PC-3 (cell line): ENCODE measurements around the gene ENHO. TPM values are rescaled to one million over a fixed set of nuclear protein-coding genes. Genes with fewer than 3 reads are reported as not detected.

Source experiments
- ATAC-seq: fragments of 200-7000 bp; cut with Tn5 transposase; 2 replicates; pipeline ENCODE4 v1.9.1; 2020; ENCODE audit warnings: mild to moderate bottlenecking, moderate library complexity
- BruUV-seq: library from RNA; stranded (reverse); fragments of 400-500 nt; replicated peaks from 2 replicates; lab custom pipeline; 2021; lab: Mats Ljungman, UMichigan
- CTCF ChIA-PET: fragments of 300-600 bp; sonication (Branson Sonifier 250); formaldehyde crosslinking; loops from one replicate; lab custom pipeline; 2022; ENCODE audit warnings: antibody characterized with exemption; lab: Charles Lee
- POLR2A ChIA-PET: fragments of 300-600 bp; sonication (Branson Sonifier 250); formaldehyde crosslinking; loops from one replicate; lab custom pipeline; 2022; ENCODE audit warnings: antibody characterized with exemption; ENCODE audit not compliant: unreplicated experiment; lab: Charles Lee
- DNase-seq: peaks from one replicate; pipeline ENCODE4 v3.0.0-alpha.2; 2015
- H2AFZ ChIP-seq: fragments of 300-600 bp; sonication (generic); 2 replicates; pipeline ENCODE4 v1.6.0; 2016; ENCODE audit warnings: antibody characterized with exemption, low read length
- H3F3A ChIP-seq: fragments of 300-600 bp; sonication (generic); one replicate; pipeline ENCODE4 v1.6.0; 2017; ENCODE audit warnings: antibody characterized with exemption, low read length, control low read depth, mild to moderate bottlenecking; ENCODE audit not compliant: unreplicated experiment
- H3K27ac ChIP-seq: fragments of 300-600 bp; sonication (generic); 2 replicates; pipeline ENCODE4 v1.5.1; 2016; ENCODE audit warnings: mild to moderate bottlenecking, low read length
- H3K27me3 ChIP-seq: fragments of 300-600 bp; sonication (generic); 2 replicates; pipeline ENCODE4 v1.6.1; 2016; ENCODE audit warnings: low read length, mixed read lengths
- H3K36me3 ChIP-seq: fragments of 300-600 bp; sonication (generic); 2 replicates; pipeline ENCODE4 v1.6.1; 2016; ENCODE audit warnings: low read depth, mixed run types, low read length, mixed read lengths
- H3K4me1 ChIP-seq: fragments of 300-600 bp; sonication (generic); 2 replicates; pipeline ENCODE4 v1.5.1; 2016; ENCODE audit warnings: low read length; ENCODE audit not compliant: insufficient read depth
- H3K4me2 ChIP-seq: fragments of 300-600 bp; sonication (generic); 2 replicates; pipeline ENCODE4 v1.6.0; 2016; ENCODE audit warnings: low read length
- H3K4me3 ChIP-seq: fragments of 300-600 bp; sonication (generic); 2 replicates; pipeline ENCODE4 v1.5.1; 2016; ENCODE audit warnings: mild to moderate bottlenecking, low read length, mixed read lengths
- H3K79me2 ChIP-seq: fragments of 300-600 bp; sonication (generic); 2 replicates; pipeline ENCODE4 v1.6.1; 2017; ENCODE audit warnings: low read length, mixed read lengths
- H3K9ac ChIP-seq: fragments of 300-600 bp; sonication (generic); 2 replicates; pipeline ENCODE4 v1.6.0; 2016; ENCODE audit warnings: mild to moderate bottlenecking, low read length
- H3K9me2 ChIP-seq: fragments of 300-600 bp; sonication (generic); replicated peaks from 2 replicates; pipeline ENCODE4 v1.6.1; 2016; ENCODE audit warnings: mixed run types, low read length, mixed read lengths
- H3K9me3 ChIP-seq: fragments of 300-600 bp; sonication (generic); 2 replicates; pipeline ENCODE4 v1.6.1; 2016; ENCODE audit warnings: low read length, mixed read lengths
- H4K20me1 ChIP-seq: fragments of 300-600 bp; sonication (generic); 2 replicates; pipeline ENCODE4 v1.6.1; 2016; ENCODE audit warnings: low read length, mixed read lengths
- EZH2 ChIP-seq: fragments of 300-600 bp; sonication (generic); IDR thresholded peaks from one replicate; pipeline ENCODE4 v1.6.1; 2017; ENCODE audit warnings: antibody characterized with exemption, mild to moderate bottlenecking, low read length; ENCODE audit not compliant: unreplicated experiment
- EZH2phosphoT487 ChIP-seq: fragments of 300-600 bp; sonication (generic); IDR thresholded peaks from 2 replicates; pipeline ENCODE4 v1.6.1; 2018; ENCODE audit warnings: mild to moderate bottlenecking, antibody characterized with exemption, low read length, borderline replicate concordance
- intact Hi-C: fragments of 100-400 bp; cut with micrococcal nuclease; formaldehyde crosslinking; loops from 2 replicates; pipeline ENCODE4 v1.9.0; 2023
- total RNA-seq: library from RNA; depleted of rRNA; stranded (reverse); fragments of >200 nt; gene quantifications from 2 replicates; pipeline ENCODE4 v1.2.3, GENCODE V29; 2014
- TF ChIP-seq, protein P1 (sequence below): fragments of 300-600 bp; sonication (generic); conservative IDR thresholded peaks from 2 replicates; pipeline ENCODE4 v1.5.1; 2017; ENCODE audit warnings: antibody characterized with exemption, low read depth, mild to moderate bottlenecking, low read length

Gene ENHO
- total RNA-seq, 1 experiment from 2014 or later, result 1.3 TPM

DNA sequence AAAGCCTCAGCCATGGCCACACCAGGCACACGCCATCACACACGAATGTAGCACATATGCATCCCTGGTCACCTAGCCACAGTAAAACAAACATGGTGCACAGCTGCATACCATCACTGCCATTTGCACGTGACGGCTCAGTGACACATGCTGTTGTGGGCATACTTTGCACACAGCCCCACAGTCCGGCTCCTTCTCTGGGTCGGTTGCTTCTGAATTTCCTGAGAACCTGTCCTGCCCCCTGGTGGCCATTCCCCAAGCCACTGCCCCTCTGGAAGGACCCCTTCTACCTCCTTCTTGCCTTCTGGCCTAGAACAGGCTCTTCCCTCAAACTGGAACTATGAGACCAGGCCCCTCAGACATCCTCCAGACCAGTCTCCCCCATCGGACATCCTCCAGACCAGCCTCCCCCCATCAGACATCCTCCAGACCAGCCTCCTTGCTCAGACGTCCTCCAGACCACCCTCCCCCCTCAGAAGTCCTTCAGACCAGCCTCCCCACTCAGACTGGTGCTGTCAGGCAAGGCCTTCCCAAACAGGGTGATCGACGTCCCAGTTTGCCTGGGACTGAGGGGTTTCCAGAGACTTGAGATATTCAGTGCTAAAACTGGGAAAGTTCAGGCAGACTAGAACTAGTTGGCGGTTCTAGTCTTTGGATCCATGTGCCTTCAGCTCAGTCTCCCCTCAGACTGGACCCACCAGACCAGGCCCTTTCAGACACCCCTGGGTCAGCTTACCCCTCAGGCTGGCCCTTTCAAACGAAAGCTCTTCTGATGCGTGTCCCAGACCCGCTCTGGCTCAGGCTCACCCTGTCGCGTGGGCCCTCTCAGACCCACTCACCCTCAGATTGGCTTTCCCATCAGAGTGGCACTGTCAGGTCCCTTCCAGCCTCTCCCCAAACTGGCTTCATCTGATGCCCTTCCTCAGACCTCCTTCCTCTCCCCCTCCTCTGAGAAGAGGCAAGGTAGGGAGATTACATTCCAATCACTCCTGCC, 24.3 kb upstream of the ENHO start:
- ATAC-seq (peak; percentile 63), DNase-seq (peak; percentile 74)
- H3K36me3 ChIP-seq, result no peaks in the 10 kb centered on the region
- no peaks in the 10 kb centered on the region for H3F3A ChIP-seq
- no peaks in the 10 kb centered on the region for H3K4me1 ChIP-seq
- no peaks in the 10 kb centered on the region for H3K9me2 ChIP-seq
- BruUV-seq, result no TSS peak
- ChIA-PET CTCF (interaction anchor here (0.6 to 1.2 kb wide), 2 partner anchors 45 kb away, joined by 5 to 8 read pairs; no protein-coding TSS in a partner anchor), POLR2A (no interaction called here)
- H3K4me2 ChIP-seq, result no peak overlapping the region
- H3K27me3 ChIP-seq, result no peaks in the 10 kb centered on the region
- no peak overlapping the region for H3K4me3 ChIP-seq
- no peaks in the 10 kb centered on the region for H4K20me1 ChIP-seq
- H2AFZ ChIP-seq, result no peak overlapping the region
- no peaks in the 10 kb centered on the region for H3K79me2 ChIP-seq
- no peak for TF ChIP-seq EZH2
- TF ChIP-seq, protein P1, sequence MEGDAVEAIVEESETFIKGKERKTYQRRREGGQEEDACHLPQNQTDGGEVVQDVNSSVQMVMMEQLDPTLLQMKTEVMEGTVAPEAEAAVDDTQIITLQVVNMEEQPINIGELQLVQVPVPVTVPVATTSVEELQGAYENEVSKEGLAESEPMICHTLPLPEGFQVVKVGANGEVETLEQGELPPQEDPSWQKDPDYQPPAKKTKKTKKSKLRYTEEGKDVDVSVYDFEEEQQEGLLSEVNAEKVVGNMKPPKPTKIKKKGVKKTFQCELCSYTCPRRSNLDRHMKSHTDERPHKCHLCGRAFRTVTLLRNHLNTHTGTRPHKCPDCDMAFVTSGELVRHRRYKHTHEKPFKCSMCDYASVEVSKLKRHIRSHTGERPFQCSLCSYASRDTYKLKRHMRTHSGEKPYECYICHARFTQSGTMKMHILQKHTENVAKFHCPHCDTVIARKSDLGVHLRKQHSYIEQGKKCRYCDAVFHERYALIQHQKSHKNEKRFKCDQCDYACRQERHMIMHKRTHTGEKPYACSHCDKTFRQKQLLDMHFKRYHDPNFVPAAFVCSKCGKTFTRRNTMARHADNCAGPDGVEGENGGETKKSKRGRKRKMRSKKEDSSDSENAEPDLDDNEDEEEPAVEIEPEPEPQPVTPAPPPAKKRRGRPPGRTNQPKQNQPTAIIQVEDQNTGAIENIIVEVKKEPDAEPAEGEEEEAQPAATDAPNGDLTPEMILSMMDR, result peak; percentile 76
- no peak overlapping the region for H3K9ac ChIP-seq
- no peak overlapping the region for H3K27ac ChIP-seq
- no peaks in the 10 kb centered on the region for H3K9me3 ChIP-seq
- intact Hi-C loops, result loop anchor here (1.0 kb wide), 2 partner anchors 47 to 110 kb away; no protein-coding TSS in a partner anchor

DNA sequence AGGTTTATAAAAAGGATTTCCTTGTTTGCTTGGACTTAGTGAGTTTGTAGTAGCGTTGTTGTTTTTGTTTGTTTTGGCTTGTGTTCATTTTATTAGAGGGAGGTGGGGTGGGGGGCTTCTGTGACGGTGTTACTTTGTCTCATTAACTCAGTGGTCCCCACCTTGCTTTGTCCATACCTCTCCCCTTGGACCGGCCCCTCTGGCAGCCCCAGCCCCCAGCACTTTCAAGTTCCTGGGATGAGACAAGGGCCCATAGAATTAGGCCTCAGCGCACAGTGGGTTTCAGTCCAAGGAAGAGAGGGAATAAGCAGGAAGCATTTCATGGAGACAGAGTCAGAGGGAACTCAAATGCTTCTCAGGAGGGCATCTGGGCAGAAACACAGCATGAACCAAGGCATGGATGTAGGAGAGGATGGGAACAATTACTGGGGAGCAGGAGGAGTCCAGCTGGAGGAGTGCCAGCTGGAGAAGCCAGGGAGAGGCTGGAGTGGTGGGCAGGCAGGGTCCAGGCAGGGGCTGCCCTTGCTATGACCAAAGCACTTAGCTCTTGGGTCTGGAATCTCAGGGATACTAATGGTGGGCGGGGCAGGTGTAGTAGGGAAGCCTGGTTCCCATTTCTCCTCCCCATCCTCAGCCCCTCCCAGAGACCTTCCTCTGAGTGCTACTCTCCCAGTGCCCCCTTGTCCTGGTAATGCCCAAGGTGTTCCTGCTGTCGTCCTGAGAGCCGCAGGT, 23.5 kb upstream of the ENHO start:
- ChIA-PET CTCF (interaction anchor here (0.6 kb wide), 1 partner anchor 44 kb away, joined by 5 read pairs; no protein-coding TSS in a partner anchor), POLR2A (no interaction called here)
- Histone ChIP-seq H3K9ac (no peak overlapping the region), H3K4me2 (no peak overlapping the region), H3K4me3 (no peak overlapping the region), H3K36me3 (no peaks in the 10 kb centered on the region), H3K4me1 (no peaks in the 10 kb centered on the region), H3K79me2 (no peaks in the 10 kb centered on the region), H2AFZ (no peak overlapping the region), H3K27me3 (no peaks in the 10 kb centered on the region), H4K20me1 (no peaks in the 10 kb centered on the region), H3K9me3 (no peaks in the 10 kb centered on the region), H3K27ac (no peak overlapping the region), H3K9me2 (no peaks in the 10 kb centered on the region), H3F3A (no peaks in the 10 kb centered on the region)
- BruUV-seq, result no TSS peak
- DNase-seq (no peak), ATAC-seq (no peak)
- TF ChIP-seq EZH2phosphoT487 (no peak), EZH2 (no peak)
- TF ChIP-seq, protein P1, result no peak
- intact Hi-C loops, result no loop called here
